Effector memory CD4-positive, alpha-beta T cell (primary cell): ENCODE results near the gene MYO10.

Source experiments
- DNase-seq, 3 donors: peaks; one replicate each; pipeline ENCODE4 v3.0.0-alpha.2; 2020
- H3K27ac ChIP-seq: 2 replicates; pipeline ENCODE4 v1.7.0; 2013; ENCODE audit warnings: mild to moderate bottlenecking, low read length, moderate library complexity; ENCODE audit not compliant: insufficient read depth, poor library complexity, severe bottlenecking
- H3K27me3 ChIP-seq: replicated peaks from 2 replicates; pipeline ENCODE4 v1.7.0; 2013; ENCODE audit warnings: mild to moderate bottlenecking, low read length; ENCODE audit not compliant: insufficient read depth, control insufficient read depth, poor library complexity, severe bottlenecking
- H3K36me3 ChIP-seq: 2 replicates; pipeline ENCODE4 v1.7.0; 2013; ENCODE audit warnings: mild to moderate bottlenecking, low read length, moderate library complexity; ENCODE audit not compliant: control insufficient read depth, insufficient read depth
- H3K4me1 ChIP-seq: 2 replicates; pipeline ENCODE4 v1.7.0; 2013; ENCODE audit warnings: low read length, mild to moderate bottlenecking; ENCODE audit not compliant: control insufficient read depth, insufficient read depth, poor library complexity, severe bottlenecking
- H3K4me3 ChIP-seq: 2 replicates; pipeline ENCODE4 v1.7.0; 2013; ENCODE audit warnings: low read length, low read depth, mild to moderate bottlenecking; ENCODE audit not compliant: insufficient read depth, poor library complexity, severe bottlenecking
- H3K9me3 ChIP-seq: 2 replicates; pipeline ENCODE4 v1.7.0; 2013; ENCODE audit warnings: mild to moderate bottlenecking, low read length, moderate library complexity; ENCODE audit not compliant: control insufficient read depth

MYO10 gene

DNA sequence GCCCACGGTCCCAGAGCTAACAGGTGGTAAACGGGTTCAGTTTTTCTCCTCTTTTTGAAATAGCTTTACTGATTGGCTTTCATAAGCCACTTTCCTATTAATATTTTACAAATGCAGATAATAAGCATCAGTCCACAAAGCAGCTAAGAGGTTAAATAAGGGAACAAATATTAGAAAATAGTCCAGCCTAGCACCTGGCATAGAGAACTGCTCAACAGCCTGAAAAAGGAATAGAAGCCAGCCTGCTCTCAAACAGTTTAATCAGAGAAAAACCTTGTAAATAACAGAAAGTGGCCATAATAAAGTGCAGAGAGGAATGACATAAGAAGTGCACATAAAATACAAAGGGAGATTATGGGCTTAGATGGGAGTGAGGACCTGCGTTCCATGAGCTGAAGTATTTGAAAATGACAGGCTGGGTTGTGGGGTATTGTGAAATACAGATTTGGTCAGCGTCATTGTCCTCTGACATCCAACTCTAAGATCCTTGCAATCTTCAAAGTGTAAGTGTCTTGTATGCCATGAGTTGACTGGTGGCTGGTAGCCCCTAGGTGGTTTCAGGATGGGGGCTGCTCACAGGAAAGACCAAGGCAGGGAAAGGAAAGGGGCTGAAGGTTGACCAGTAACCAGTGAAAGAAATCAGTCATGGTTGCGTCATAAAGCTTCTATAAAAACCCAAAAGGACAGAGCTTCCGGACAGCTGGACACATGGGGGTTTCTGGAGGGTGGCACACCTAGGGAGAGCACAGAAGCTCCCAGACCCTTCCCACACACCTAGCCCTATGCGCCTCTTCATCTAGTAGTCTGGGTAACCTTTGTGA is 32.4 kb downstream of the MYO10 start:
- no peak for DNase-seq
- no peaks in the 10 kb centered on the region for H3K9me3 ChIP-seq
- no peak overlapping the region for H3K27ac ChIP-seq
- no peaks in the 10 kb centered on the region for H3K36me3 ChIP-seq
- H3K4me3 ChIP-seq: no peak overlapping the region
- no peaks in the 10 kb centered on the region for H3K4me1 ChIP-seq
- no peaks in the 10 kb centered on the region for H3K27me3 ChIP-seq

DNA sequence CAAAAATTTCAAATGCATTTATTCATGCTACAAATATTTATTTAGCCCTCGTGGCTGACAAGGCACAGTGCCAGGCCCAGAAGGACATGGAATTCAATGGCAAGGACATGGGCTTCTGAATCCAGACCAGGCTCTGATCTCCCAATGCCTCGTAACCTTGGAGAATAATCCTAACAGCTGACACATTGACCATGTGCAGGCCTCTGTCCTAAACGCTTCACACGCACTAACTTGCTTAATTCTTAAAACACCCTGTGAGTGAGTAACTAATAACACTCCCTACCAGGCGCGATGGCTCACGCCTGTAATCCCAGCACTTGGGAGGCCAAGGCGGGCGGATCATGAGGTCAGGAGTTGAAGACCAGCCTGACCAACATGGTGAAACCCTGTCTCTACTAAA is 33.2 kb downstream of the MYO10 start:
- H3K27ac ChIP-seq: no peak overlapping the region

DNA sequence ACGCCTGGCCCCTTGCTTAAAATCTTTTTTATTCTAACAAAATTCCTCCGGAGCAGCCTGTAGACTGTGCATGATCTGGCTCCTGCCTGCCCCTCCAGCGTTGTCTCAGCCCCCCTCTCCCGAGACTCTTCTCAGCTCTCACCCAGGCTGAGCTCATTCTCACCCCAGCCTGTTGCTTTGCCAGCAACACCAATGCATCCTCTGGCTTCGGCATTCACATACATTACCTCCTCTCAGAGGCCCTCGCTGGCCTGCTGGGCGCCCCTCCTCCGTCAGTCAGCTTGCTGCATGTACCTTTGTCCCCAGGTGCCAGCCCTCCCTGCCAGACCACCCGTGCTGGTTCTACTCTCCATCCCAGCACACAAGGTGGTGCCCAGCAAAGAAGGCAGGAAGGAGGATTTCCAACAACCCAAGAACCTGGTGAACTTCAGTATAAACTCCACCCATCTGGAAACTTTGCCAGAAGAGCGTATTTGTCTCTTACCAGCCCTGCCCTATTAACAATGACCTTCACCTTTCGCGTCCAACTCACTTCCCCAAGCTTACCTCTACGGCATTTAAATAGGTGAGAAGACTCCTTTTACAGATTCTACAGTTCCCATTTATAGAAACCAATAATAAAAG is 35.0 kb downstream of the MYO10 start:
- no peak for DNase-seq
- no peaks in the 10 kb centered on the region for H3K4me1 ChIP-seq
- no peaks in the 10 kb centered on the region for H3K36me3 ChIP-seq
- no peak overlapping the region for H3K4me3 ChIP-seq
- H3K27me3 ChIP-seq: no peaks in the 10 kb centered on the region
- H3K27ac ChIP-seq: no peak overlapping the region
- no peaks in the 10 kb centered on the region for H3K9me3 ChIP-seq

More for the DNA sequence above, 33.2 kb downstream of the MYO10 start:
- Histone ChIP-seq H3K9me3 (no peaks in the 10 kb centered on the region), H3K36me3 (no peaks in the 10 kb centered on the region), H3K4me1 (no peaks in the 10 kb centered on the region), H3K27me3 (no peaks in the 10 kb centered on the region), H3K4me3 (no peak overlapping the region)
- DNase-seq: no peak

DNA sequence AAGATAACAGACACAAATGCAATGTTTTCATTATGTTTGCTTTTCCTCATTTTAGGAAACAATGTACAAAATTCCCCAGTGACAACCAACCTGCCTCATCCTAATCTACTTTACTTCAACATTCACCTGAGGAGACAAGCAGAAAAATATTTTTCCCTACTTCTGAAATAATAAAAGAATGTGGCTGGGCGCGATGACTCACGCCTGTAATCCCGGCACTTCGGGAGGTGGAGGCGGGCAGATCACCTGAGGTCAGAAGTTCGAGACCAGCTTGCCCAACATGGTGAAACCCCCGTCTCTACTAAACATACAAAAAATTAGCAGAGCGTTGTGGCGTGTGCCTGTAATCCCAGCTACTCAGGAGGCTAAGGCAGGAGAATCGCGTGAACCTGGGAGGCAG is 36.9 kb downstream of the MYO10 start:
- H3K4me1 ChIP-seq: no peaks in the 10 kb centered on the region
- no peak for DNase-seq
- H3K9me3 ChIP-seq: no peaks in the 10 kb centered on the region
- no peaks in the 10 kb centered on the region for H3K27me3 ChIP-seq
- no peak overlapping the region for H3K4me3 ChIP-seq
- H3K27ac ChIP-seq: no peak overlapping the region
- H3K36me3 ChIP-seq: no peaks in the 10 kb centered on the region

DNA sequence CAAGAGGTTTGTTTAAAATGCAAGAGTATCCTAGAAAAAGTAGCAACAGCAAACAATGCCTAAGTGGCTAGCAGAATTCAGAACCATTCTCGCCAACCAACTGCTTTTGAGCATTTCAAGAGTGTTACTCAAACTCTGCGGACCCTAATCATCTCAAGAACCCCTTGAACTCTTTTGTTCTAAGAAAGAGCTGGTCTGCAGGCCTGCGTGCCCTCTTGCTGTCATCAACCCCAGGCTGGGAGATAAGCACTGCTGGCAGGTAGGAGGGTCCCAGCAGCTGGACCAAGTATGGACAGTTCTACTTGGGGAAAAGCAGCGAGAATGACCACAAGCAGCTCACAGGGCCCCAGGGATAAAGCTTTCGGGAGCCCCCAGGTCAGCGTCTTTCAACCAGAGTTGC is 38.3 kb downstream of the MYO10 start:
- DNase-seq: no peak
- Histone ChIP-seq H3K9me3 (no peaks in the 10 kb centered on the region), H3K36me3 (no peaks in the 10 kb centered on the region), H3K27me3 (no peaks in the 10 kb centered on the region), H3K4me3 (no peak overlapping the region), H3K4me1 (no peaks in the 10 kb centered on the region), H3K27ac (no peak overlapping the region)

DNA sequence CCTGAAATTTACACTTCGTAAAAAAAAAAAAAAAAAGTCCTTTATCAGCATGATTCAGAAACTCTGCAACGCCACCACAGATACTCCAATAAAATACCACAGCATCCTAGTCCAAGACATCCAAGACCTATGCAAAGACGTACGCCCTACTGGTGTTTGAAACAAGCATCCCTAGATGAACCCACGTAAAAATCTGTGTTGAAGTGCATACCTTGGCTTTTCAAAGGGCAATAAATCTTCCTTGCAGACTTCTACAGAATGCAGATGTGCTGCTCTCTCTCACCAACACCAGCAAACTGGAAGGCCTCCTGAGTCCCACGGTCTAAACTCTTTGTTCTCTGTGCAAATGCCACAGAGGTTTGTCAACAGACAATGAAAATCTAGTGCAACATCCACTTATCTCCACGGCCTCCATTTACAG is 38.8 kb downstream of the MYO10 start:
- Histone ChIP-seq H3K27me3 (no peaks in the 10 kb centered on the region), H3K27ac (no peak overlapping the region), H3K9me3 (no peaks in the 10 kb centered on the region), H3K4me3 (no peak overlapping the region), H3K4me1 (no peaks in the 10 kb centered on the region), H3K36me3 (no peaks in the 10 kb centered on the region)
- no peak for DNase-seq

DNA sequence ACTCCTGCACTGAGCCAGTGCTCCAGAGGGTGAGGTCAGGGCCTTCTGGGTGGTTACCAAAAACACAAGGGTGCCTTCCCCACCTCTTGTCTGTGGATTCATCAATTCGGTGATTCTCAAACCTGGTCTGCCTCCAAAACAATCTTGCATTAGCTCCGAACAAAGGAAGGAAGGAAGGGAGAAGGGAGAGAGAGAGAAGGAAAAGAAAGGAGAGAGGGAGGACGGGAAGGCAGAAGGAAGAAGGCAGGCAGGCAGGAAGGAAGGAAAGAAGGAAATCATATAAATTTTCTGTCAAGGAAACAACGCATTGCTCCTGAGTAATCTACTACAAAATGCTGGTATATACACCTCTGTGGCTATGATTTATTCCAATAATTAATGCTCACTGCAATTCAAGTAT is 39.3 kb downstream of the MYO10 start:
- no peak overlapping the region for H3K27ac ChIP-seq
- H3K9me3 ChIP-seq: no peaks in the 10 kb centered on the region
- H3K36me3 ChIP-seq: no peaks in the 10 kb centered on the region
- H3K4me3 ChIP-seq: no peak overlapping the region
- no peak for DNase-seq
- H3K4me1 ChIP-seq: no peaks in the 10 kb centered on the region
- H3K27me3 ChIP-seq: no peaks in the 10 kb centered on the region

DNA sequence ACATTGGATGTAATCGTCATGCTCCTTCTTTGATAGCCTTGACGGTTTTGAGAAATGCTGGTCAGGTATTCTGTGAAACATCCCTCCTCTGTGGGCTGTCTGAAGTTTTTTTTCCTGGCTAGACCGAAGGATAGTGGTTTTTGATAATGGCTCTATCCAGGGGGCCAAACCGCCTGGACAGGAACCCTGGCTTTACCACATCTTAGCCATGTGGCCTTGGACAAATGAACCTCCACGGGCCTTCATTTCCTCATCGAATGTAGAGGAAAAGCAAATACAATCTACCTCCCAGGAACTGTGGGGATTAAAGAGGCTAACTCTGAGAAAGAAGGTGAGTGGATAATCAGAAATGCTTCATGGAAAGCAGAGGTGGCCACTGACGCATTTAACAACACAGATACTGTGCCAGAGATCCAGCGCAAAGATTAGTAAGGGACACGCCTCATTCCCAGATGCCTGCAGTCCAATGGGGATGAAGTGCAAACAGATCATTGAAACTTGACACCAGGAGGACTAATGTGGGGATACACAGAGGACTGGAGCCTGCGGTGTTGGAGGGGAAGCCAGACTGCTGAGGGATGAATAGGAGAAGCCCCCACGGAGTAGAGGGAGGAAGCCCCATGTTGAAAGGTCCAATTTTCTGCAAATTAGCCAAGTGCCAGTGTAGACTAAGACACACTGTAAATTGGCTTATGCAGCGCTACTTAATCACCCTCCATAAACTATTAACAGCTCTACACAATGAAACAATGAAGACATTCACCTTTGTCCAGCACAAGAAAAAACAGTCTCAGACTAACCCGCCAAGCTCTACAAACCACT is 41.6 kb downstream of the MYO10 start:
- no peak overlapping the region for H3K27ac ChIP-seq
- H3K9me3 ChIP-seq: no peaks in the 10 kb centered on the region
- DNase-seq: no peak
- no peaks in the 10 kb centered on the region for H3K27me3 ChIP-seq
- H3K36me3 ChIP-seq: no peaks in the 10 kb centered on the region
- no peaks in the 10 kb centered on the region for H3K4me1 ChIP-seq
- H3K4me3 ChIP-seq: no peak overlapping the region

DNA sequence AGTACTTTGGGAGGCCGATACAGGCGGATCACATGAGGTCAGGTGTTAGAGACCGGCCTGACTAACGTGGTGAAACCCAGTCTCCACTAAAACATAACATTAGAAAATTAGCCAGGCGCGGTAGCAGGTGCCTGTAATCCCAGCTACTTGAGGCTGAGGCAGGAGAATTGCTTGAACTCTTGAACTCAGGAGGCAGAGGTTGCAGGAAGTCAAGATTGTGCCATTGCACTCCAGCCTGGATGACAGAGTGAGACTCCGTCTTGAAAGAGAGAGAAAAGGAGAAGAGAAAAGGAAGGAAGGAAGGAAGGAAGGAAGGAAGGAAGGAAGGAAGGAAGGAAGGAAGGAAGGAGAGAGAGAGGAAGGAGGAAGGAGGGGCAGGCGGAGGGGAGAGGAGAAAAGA is 45.1 kb downstream of the MYO10 start:
- no peaks in the 10 kb centered on the region for H3K4me1 ChIP-seq
- H3K4me3 ChIP-seq: no peak overlapping the region
- no peaks in the 10 kb centered on the region for H3K36me3 ChIP-seq
- DNase-seq: no peak
- H3K9me3 ChIP-seq: no peaks in the 10 kb centered on the region
- H3K27me3 ChIP-seq: no peaks in the 10 kb centered on the region
- H3K27ac ChIP-seq: no peak overlapping the region
